ENCODE measurements around the gene ZNF576. TPM values are rescaled to one million over a fixed set of nuclear protein-coding genes. Genes with fewer than 3 reads are reported as not detected.

ZNF576 gene
- total and polyA plus RNA-seq, 9 of the 15 experiments (the other 6 are each of a cell fraction or from before 2014, with no cell fraction given) = 6.8 to 18.2 (median 12.2) TPM

GRCh38 chr19:43575156-43575950 is 21.0 kb upstream of the ZNF576 start, which contains the start of the genes PINLYP and XRCC1 (continued):
- TF ChIP-seq TSHZ1 (CRISPR knock-in tag; IDR thresholded peaks at IDR 0.05) (no peak), MXI1 (IDR thresholded peaks at IDR 0.05; ENCODE audit: low read depth, low read length) (peak; percentile 85), ZKSCAN1 (IDR thresholded peaks at IDR 0.05; ENCODE audit: low read depth, low read length) (peak; percentile 50; the same call in 1 of the 2 replicates), HMBOX1 (IDR thresholded peaks at IDR 0.05) (no peak), ADNP (tag; IDR thresholded peaks at IDR 0.05) (no peak), RB1 (IDR thresholded peaks at IDR 0.05; ENCODE audit: low read depth) (peak; percentile 95; the same call in 1 of the 2 replicates), BRD9 (IDR thresholded peaks at IDR 0.05; ENCODE audit: low read depth, partially characterized antibody) (no peak), ZBTB12 (CRISPR knock-in tag; IDR thresholded peaks at IDR 0.05) (peak; percentile 54), SRSF9 (IDR thresholded peaks at IDR 0.05; ENCODE audit: borderline replicate concordance, low read depth, low read length) (no peak), HNRNPLL (IDR thresholded peaks at IDR 0.05; ENCODE audit: low read depth, low read length, poor library complexity, severe bottlenecking) (peak; percentile 66), ZNF57 (CRISPR knock-in tag; IDR thresholded peaks at IDR 0.05) (no peak), TAF1 (IDR thresholded peaks at IDR 0.05; ENCODE audit: control insufficient read depth, extremely low read depth, insufficient read depth, low read length, severe bottlenecking) (peak; percentile 54), POLR2A (conservative IDR thresholded peaks at IDR 0.05) (peak; percentile 74), PKNOX1 (IDR thresholded peaks at IDR 0.05) (0 out of 2 replicates have a peak, but pooled peaks have one; percentile 24), RAD51 (IDR thresholded peaks at IDR 0.05; ENCODE audit: borderline replicate concordance, low read depth) (no peak), ZFX (CRISPR knock-in tag; IDR thresholded peaks at IDR 0.05) (peak; percentile 83), SPI1 (IDR thresholded peaks at IDR 0.05; ENCODE audit: borderline replicate concordance, low read depth, low read length) (no peak), MAZ (CRISPR knock-in tag; conservative IDR thresholded peaks at IDR 0.05 in 1 of 2, IDR thresholded peaks at IDR 0.05 in 1 of 2) (peak; percentile 18 to 74; a peak in 3 of 4 replicates), GABPB1 (CRISPR knock-in tag; IDR thresholded peaks at IDR 0.05) (peak; percentile 51), ZNF263 (CRISPR knock-in tag; IDR thresholded peaks at IDR 0.05; ENCODE audit: borderline replicate concordance) (peak; percentile 50; the same call in 1 of the 2 replicates), EGR1 (conservative IDR thresholded peaks at IDR 0.05) (peak; percentile 51; the same call in 1 of the 2 replicates), ETV1 (tag; conservative IDR thresholded peaks at IDR 0.05; ENCODE audit: low read depth) (peak; percentile 14; the same call in 1 of the 2 replicates)
